H9 (cell line): ENCODE data around the gene CDH22. TPM values are rescaled to one million over a fixed set of nuclear protein-coding genes. Genes with fewer than 3 reads are reported as not detected.

ENCODE experiments used
- DNase-seq: peaks from one replicate; pipeline ENCODE4 v3.0.0-alpha.2; 2017
- H2AFZ ChIP-seq: one replicate; pipeline ENCODE4 v1.6.1; 2013; ENCODE audit warnings: mild to moderate bottlenecking, low read length, control low read depth, moderate library complexity
- H2AK5ac ChIP-seq: 2 replicates; pipeline ENCODE4 v1.6.1; 2013; ENCODE audit warnings: low read length, control low read depth, mixed read lengths; ENCODE audit not compliant: insufficient read length
- H2BK120ac ChIP-seq: one replicate; pipeline ENCODE4 v1.6.1; 2013; ENCODE audit warnings: low read depth, mild to moderate bottlenecking, low read length, control low read depth, inconsistent platforms; ENCODE audit not compliant: poor library complexity, severe bottlenecking
- H2BK12ac ChIP-seq: 2 replicates; pipeline ENCODE4 v1.6.1; 2013; ENCODE audit warnings: low read length, control low read depth, mixed read lengths, low read depth; ENCODE audit not compliant: insufficient read length
- H2BK15ac ChIP-seq: 2 replicates; pipeline ENCODE4 v1.6.1; 2013; ENCODE audit warnings: low read depth, low read length, control low read depth
- H2BK20ac ChIP-seq: one replicate; pipeline ENCODE4 v1.6.1; 2013; ENCODE audit warnings: low read depth, mild to moderate bottlenecking, low read length, control low read depth, inconsistent platforms; ENCODE audit not compliant: poor library complexity, severe bottlenecking
- H2BK5ac ChIP-seq: 2 replicates; pipeline ENCODE4 v1.6.1; 2013; ENCODE audit warnings: low read length, control low read depth, mixed read lengths; ENCODE audit not compliant: insufficient read length
- H3K14ac ChIP-seq: 2 replicates; pipeline ENCODE4 v1.6.1; 2013; ENCODE audit warnings: low read length, control low read depth; ENCODE audit not compliant: insufficient read depth
- H3K18ac ChIP-seq: 2 replicates; pipeline ENCODE4 v1.6.1; 2013; ENCODE audit warnings: low read depth, mild to moderate bottlenecking, mixed read lengths, low read length, control low read depth; ENCODE audit not compliant: insufficient read length
- H3K23ac ChIP-seq: 2 replicates; pipeline ENCODE4 v1.6.1; 2013; ENCODE audit warnings: low read length, control low read depth, mixed read lengths, low read depth; ENCODE audit not compliant: insufficient read length
- H3K23me2 ChIP-seq: 2 replicates; pipeline ENCODE4 v1.6.1; 2013; ENCODE audit warnings: low read depth, mild to moderate bottlenecking, mixed read lengths, low read length, control low read depth; ENCODE audit not compliant: insufficient read length, poor library complexity, severe bottlenecking
- H3K27ac ChIP-seq: 2 replicates; pipeline ENCODE4 v1.5.1; 2013; ENCODE audit warnings: low read length, control low read depth, mixed read lengths, low read depth; ENCODE audit not compliant: insufficient read length
- H3K27me3 ChIP-seq: 2 replicates; pipeline ENCODE4 v1.6.1; 2013; ENCODE audit warnings: low read length, control low read depth, inconsistent platforms; ENCODE audit not compliant: insufficient read depth
- H3K4ac ChIP-seq: 2 replicates; pipeline ENCODE4 v1.6.1; 2013; ENCODE audit warnings: low read depth, mild to moderate bottlenecking, control low read depth, inconsistent platforms, low read length, moderate library complexity
- H3K4me1 ChIP-seq: 2 replicates; pipeline ENCODE4 v1.6.1; 2013; ENCODE audit warnings: low read length, control low read depth, inconsistent platforms; ENCODE audit not compliant: insufficient read depth
- H3K4me2 ChIP-seq: 2 replicates; pipeline ENCODE4 v1.6.1; 2013; ENCODE audit warnings: low read length, control low read depth, mixed read lengths; ENCODE audit not compliant: insufficient read length, insufficient read depth
- H3K56ac ChIP-seq: 2 replicates; pipeline ENCODE4 v1.6.1; 2013; ENCODE audit warnings: low read depth, mild to moderate bottlenecking, mixed read lengths, low read length, control low read depth; ENCODE audit not compliant: insufficient read length
- H3K79me1 ChIP-seq: 2 replicates; pipeline ENCODE4 v1.6.1; 2013; ENCODE audit warnings: low read depth, mild to moderate bottlenecking, moderate library complexity, low read length, control low read depth, inconsistent platforms; ENCODE audit not compliant: insufficient read depth, poor library complexity, severe bottlenecking
- H3K79me2 ChIP-seq: 2 replicates; pipeline ENCODE4 v1.6.1; 2013; ENCODE audit warnings: low read length, control low read depth, inconsistent platforms; ENCODE audit not compliant: insufficient read depth
- H3K9ac ChIP-seq: 2 replicates; pipeline ENCODE4 v1.6.1; 2013; ENCODE audit warnings: low read length, control low read depth, mixed read lengths; ENCODE audit not compliant: insufficient read length; ENCODE audit errors: extremely low read depth
- H3K9me3 ChIP-seq: one replicate; pipeline ENCODE4 v1.6.1; 2013; ENCODE audit warnings: low read depth, low read length, inconsistent platforms; ENCODE audit not compliant: control insufficient read depth
- H3T11ph ChIP-seq: one replicate; pipeline ENCODE4 v1.6.1; 2013; ENCODE audit warnings: mild to moderate bottlenecking, low read length, control low read depth, inconsistent platforms
- H4K20me1 ChIP-seq: one replicate; pipeline ENCODE4 v1.6.1; 2013; ENCODE audit not compliant: control insufficient read depth, insufficient read length, insufficient read depth
- H4K5ac ChIP-seq: 2 replicates; pipeline ENCODE4 v1.6.1; 2013; ENCODE audit warnings: low read depth, mild to moderate bottlenecking, mixed read lengths, low read length, control low read depth; ENCODE audit not compliant: insufficient read length
- H4K8ac ChIP-seq: replicated peaks from 2 replicates; pipeline ENCODE4 v1.6.1; 2013; ENCODE audit warnings: low read length, control low read depth, mixed read lengths, low read depth; ENCODE audit not compliant: insufficient read length
- H4K91ac ChIP-seq: 2 replicates; pipeline ENCODE4 v1.6.1; 2013; ENCODE audit warnings: low read depth, mild to moderate bottlenecking, moderate library complexity, mixed read lengths, low read length, control low read depth; ENCODE audit not compliant: insufficient read length
- H3K27ac Mint-ChIP-seq, 3 experiments: 2 replicates in 2 of 3; 3 replicates in 1 of 3; pipeline ENCODE4 v1.8.0; 2020 to 2021; ENCODE audit warnings: mixed read lengths in 3 of 3, mild to moderate bottlenecking in 1 of 3, moderate library complexity in 1 of 3
- H3K27me3 Mint-ChIP-seq: 2 replicates; pipeline ENCODE4 v1.8.0; 2021; ENCODE audit warnings: low read depth, mild to moderate bottlenecking, moderate library complexity, mixed read lengths
- H3K36me3 Mint-ChIP-seq, 3 experiments: 2 replicates in 2 of 3; 3 replicates in 1 of 3; pipeline ENCODE4 v1.8.0; 2020 to 2021; ENCODE audit warnings: low read depth in 3 of 3, mixed read lengths in 3 of 3; ENCODE audit not compliant: insufficient read depth in 1 of 3
- H3K4me1 Mint-ChIP-seq, 2 experiments: 2 replicates each; pipeline ENCODE4 v1.8.0; 2020; ENCODE audit warnings: mixed read lengths in 2 of 2
- H3K4me3 Mint-ChIP-seq, 2 experiments: 2 replicates in 1 of 2; 3 replicates in 1 of 2; pipeline ENCODE4 v1.8.0; 2020 to 2021; ENCODE audit warnings: mild to moderate bottlenecking in 2 of 2, mixed read lengths in 2 of 2, moderate library complexity in 1 of 2
- H3K9me3 Mint-ChIP-seq, 2 experiments: 2 replicates in 1 of 2; 3 replicates in 1 of 2; pipeline ENCODE4 v1.8.0; 2020; ENCODE audit warnings: mild to moderate bottlenecking in 2 of 2, mixed read lengths in 2 of 2, moderate library complexity in 1 of 2
- WGBS: extraction: QIAGEN DNeasy Blood & Tissue Kit; methylation state at CpG from one replicate; pipeline ENCODE4 v1.1.7; 2013; ENCODE audit warnings: missing lambda C conversion rate, low lambda C conversion rate, mixed read lengths; ENCODE audit not compliant: insufficient read length; ENCODE audit errors: extremely low coverage; 5-methylcytosine and 5-hydroxymethylcytosine counted together
- total RNA-seq: library from RNA; stranded (reverse); gene quantifications from 2 replicates; pipeline ENCODE4 v1.2.1, GENCODE V29; 2021
- TF ChIP-seq, protein P1 (sequence below): fragments of 200-600 bp; sonication (generic); conservative IDR thresholded peaks from 3 replicates; pipeline ENCODE4 v1.8.0; 2021; ENCODE audit warnings: antibody characterized with exemption, mild to moderate bottlenecking

CDH22 gene
- total RNA-seq, 1 experiment from 2014 or later = not detected

DNA sequence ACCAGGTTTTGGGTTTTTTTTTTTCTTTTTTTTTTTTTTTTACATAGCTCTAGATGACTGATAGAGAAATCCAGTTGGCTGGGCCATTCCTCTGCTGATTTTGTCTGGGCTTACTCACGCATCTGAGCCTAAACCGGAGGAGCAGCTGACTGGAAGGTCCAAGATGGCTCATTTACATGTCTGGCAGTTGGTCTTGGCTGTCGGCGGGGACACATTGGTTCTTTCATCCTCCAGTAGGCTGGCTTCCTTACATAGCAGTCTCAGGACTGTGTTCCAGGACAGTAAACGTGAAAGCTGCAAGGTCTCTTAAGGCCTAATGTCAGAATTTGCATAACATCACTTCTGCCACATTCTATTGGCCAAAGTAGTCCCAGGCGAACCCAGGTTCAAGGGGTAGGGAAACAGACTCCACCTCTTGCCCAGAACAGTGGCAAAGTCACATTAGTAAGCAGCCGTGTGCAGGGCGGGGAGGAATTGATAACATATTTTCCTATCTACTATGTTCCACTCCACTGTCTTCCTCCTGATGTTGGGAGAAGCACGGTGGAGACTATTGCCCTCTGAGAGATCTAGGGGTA is 87.0 kb downstream of the CDH22 start:
- H4K91ac ChIP-seq = no peak overlapping the region
- DNase-seq = no peak
- H2BK20ac ChIP-seq = no peak overlapping the region
- no peak overlapping the region; a peak in 1 of 5 replicates for H3K4me3 Mint-ChIP-seq
- no peak overlapping the region for H2BK12ac ChIP-seq
- H2BK120ac ChIP-seq = no peak overlapping the region
- H2BK5ac ChIP-seq = no peak overlapping the region
- WGBS = no CpG with 5 or more reads among the region's 9 CpGs
- peak overlapping the region in 1 of 3 experiments; percentile 68; a peak in 2 of 7 replicates for H3K27ac Mint-ChIP-seq
- no peak overlapping the region for H3K56ac ChIP-seq
- no peak overlapping the region for H2BK15ac ChIP-seq
- no peak overlapping the region for H4K5ac ChIP-seq
- no peaks in the 10 kb centered on the region for H4K20me1 ChIP-seq
- H3K18ac ChIP-seq = no peak overlapping the region
- H3K36me3 Mint-ChIP-seq = no peaks in the 10 kb centered on the region
- H2AFZ ChIP-seq = no peak overlapping the region
- H3K4me1 Mint-ChIP-seq = peaks cover 56 to 58% of the 10 kb centered on the region in 2 experiments
- H3K9me3 ChIP-seq = no peaks in the 10 kb centered on the region
- no peaks in the 10 kb centered on the region for H3K79me2 ChIP-seq
- H3K4ac ChIP-seq = no peak overlapping the region
- H3K4me1 ChIP-seq = no peaks in the 10 kb centered on the region; the same call in 1 of the 2 replicates
- peaks cover 21% of the 10 kb centered on the region for H3K27me3 Mint-ChIP-seq
- no peaks in the 10 kb centered on the region for H3K23me2 ChIP-seq
- no peak overlapping the region for H3K27ac ChIP-seq
- no peak overlapping the region for H3K14ac ChIP-seq
- H3K9ac ChIP-seq = no peak overlapping the region
- H3T11ph ChIP-seq = no peak overlapping the region
- no peaks in the 10 kb centered on the region for H3K9me3 Mint-ChIP-seq
- no peak overlapping the region for H4K8ac ChIP-seq
- TF ChIP-seq, protein P1, sequence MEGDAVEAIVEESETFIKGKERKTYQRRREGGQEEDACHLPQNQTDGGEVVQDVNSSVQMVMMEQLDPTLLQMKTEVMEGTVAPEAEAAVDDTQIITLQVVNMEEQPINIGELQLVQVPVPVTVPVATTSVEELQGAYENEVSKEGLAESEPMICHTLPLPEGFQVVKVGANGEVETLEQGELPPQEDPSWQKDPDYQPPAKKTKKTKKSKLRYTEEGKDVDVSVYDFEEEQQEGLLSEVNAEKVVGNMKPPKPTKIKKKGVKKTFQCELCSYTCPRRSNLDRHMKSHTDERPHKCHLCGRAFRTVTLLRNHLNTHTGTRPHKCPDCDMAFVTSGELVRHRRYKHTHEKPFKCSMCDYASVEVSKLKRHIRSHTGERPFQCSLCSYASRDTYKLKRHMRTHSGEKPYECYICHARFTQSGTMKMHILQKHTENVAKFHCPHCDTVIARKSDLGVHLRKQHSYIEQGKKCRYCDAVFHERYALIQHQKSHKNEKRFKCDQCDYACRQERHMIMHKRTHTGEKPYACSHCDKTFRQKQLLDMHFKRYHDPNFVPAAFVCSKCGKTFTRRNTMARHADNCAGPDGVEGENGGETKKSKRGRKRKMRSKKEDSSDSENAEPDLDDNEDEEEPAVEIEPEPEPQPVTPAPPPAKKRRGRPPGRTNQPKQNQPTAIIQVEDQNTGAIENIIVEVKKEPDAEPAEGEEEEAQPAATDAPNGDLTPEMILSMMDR = no peak
- H2AK5ac ChIP-seq = no peak overlapping the region
- no peaks in the 10 kb centered on the region for H3K79me1 ChIP-seq
- H3K23ac ChIP-seq = no peak overlapping the region
- H3K27me3 ChIP-seq = no peaks in the 10 kb centered on the region
- H3K4me2 ChIP-seq = no peak overlapping the region
